SW480 (cell line): ENCODE measurements around the gene FBLN2.
"Not testable (repeated sequence)": the region's sequence is repeated elsewhere in the genome, so short reads cannot be mapped to it uniquely, and the experiment has no call there.

ENCODE experiments used
- DNase-seq: peaks from one replicate; pipeline ENCODE4 v3.0.0-alpha.2; 2016; ENCODE audit warnings: low spot score

FBLN2 gene

DNA sequence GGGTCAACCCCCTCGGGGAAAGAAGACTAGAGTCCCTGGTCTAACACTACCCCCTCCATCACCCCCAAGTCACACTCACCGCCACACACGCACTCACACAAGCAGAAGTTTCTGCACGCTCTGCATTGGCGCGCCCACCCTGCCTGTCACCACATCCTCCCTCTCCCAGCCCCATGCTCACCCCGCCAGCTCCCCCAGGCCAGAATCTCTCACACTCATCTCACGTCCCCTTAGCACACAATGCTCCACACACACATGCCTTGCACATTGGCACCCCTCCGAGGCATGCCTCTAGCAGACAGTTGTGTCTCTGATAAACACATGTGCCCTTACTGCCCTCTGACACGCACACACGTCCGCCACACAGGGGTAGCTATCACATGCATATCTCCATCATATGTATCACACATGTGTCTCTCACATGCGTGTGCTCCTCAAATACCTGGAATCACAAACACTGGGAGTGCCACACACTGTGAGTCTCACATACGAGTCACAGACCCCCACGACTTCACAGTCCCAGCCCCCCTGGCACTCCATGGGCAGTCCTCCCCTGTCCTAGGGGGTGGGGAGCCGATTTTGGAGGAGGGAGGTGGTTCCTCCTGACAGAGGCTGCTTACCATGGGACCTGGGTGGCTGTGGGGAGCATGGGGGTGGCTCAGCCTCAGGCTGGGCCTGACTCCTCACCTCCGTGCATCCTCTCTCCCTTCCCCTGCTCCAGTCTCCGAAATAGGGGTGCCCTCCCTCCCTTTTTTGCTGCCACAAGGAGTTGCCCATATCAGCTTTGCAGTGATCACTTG lies 898 bp downstream of the FBLN2 start:
- no peak for DNase-seq

DNA sequence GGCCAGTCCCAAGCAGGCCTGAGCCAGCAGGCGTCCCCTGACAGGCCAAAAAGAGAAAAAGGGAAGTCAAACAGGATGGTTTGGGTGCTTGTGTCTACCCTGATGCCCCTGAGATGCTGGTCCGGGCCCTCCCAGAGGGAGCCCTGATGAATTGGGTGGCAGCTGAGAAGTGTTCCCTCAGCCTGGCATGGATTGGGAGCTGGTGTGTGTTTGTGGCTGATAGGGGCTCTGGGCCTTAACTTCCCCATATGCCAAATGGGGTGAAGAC lies 1.4 kb downstream of the FBLN2 start:
- no peak for DNase-seq

GRCh38 chr3:13550791-13551360 lies 2.0 kb downstream of the FBLN2 start:
- DNase-seq, result no peak

DNA sequence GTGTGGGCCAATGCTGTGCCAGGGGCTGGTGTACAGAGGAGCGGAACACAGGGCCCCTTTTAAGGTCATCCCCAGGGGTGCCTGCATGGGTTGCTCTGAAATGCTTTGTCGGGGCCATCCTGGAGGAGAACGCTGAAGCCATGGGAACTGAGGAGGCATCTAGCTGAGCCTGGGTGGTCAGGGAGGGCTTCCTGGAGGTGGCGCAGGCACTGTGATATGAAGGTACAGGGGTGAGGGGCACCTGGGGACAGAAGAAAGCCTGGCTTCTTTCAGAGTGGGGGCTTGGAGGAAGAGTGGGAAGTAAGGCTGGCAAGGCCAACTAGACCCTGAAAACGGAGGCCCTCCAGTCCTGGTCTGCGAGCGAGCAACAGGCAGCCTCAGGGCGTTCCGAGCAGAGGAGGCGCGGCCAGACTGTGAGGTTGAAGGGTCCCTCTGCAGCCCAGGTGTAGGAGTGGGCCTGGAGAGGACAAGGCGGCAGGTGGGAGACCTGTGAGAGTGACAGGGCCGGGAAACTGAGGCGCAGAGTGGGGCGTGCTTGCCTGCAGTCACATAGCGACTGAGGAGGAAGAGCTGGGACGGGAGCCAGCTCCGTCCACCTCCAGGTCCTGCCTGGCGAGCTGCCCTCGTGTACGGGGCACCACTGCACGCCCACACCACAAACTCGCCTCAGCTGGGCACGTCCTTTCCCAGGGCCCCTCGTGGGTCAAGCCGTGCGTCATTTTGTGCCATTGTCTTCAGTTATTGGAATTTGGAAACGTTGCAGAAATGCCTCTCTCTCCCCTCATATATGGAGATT lies 4.1 kb downstream of the FBLN2 start:
- DNase-seq, result no peak

- DNase-seq, result no peak
Measured at GRCh38 chr3:13553686-13554085, 4.8 kb downstream of the FBLN2 start.

GRCh38 chr3:13555753-13556152 lies 6.8 kb downstream of the FBLN2 start:
- no peak for DNase-seq

DNA sequence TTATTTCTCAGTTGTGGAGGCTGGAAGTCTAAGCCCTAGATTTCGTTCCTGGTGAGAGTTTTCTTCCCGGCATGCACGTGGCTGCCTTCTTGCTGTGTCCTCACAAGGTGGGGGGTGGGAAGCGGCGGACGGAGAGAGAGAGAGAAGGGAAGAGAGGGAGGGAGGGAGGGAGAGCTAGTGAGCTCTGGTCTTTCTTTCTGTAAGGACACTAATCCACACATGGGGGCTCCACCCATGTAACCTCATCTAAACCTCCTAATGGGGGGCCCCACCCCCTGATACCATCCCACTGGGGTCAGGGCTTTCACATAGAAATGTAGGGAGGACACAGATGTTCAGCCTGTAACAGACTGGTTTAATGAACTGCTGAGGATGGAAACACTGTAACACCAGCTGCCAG lies 7.3 kb downstream of the FBLN2 start:
- no peak for DNase-seq

DNA sequence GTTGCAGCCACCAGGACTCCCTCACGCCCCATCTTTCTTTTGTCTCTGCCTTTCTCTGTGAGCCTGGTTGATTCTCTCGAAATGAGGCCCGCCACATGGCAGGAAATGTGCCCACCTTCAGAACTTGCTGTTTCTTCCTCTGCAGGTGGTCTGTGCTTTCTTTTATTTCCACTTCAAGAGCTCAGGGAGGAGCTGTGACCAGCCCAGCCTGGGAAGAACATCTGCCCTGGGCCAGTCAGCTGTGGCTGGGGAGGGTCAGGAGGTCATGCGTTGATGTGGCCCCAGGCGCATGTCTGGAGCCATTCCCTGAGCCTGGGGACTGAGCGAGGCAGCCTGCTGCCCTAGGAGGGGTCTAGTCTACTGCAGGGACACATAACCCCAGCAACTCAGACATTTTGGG lies 8.0 kb downstream of the FBLN2 start:
- DNase-seq, result no peak

DNA sequence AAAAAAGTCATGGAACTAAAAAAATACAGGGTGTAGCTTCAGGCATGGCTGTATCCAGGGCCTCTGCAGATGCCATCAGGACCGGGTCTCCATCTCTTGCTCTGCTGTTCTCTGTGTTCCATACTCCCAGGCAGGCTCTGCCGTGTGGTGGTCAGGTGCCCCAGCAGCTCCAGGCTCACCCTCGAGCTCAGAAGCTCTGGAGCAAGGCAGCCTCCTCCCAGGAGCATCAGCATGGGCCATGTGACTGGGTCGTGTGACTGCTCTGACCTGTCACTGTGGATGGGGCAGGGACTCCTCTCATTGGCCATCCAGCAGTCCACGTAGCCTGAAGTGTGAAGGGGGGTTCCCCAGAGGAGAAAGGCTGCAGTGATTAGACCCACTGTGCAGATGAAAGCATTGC lies 8.5 kb downstream of the FBLN2 start:
- DNase-seq, result no peak

GRCh38 chr3:13557926-13558325 lies 9.0 kb downstream of the FBLN2 start:
- no peak for DNase-seq

- DNase-seq, result no peak
Measured at GRCh38 chr3:13558651-13559050, 9.7 kb downstream of the FBLN2 start.

DNA sequence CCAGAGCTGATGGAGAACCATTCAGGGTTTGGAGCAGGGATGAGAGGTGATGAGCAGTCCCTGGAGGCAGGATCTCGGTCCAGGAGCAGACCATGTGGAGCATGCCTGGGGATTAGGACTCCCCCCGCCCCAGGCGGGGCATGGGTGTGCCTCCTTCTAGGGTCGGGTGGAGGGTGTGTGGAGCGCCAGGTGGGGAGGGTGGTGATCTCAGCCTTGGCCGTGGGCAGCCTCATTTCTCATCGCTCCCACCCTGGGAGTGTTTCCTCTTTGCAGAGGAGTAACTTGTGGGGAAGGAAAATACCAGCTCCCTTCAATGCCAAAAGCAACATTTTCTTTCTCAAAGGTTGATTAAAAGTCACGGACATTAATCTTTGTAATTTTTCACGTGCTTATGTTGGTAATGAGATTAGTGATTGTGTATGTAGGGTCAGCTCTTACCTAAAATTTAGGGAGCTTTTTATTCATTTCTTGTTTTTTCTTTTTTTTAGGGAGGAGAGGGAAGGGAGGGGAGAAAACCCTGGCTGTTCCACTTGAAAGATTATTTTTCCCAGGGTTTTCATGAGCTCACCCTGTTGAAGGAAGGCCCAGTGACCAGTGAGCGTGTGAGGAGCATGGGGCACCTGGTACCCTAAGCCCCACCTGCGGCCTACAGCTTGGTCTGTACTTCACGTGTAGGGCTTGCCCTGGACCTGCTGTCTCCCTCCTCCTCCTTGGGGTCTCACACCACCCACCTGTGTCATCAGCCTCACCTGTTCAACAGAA lies 11.0 kb downstream of the FBLN2 start:
- no peak for DNase-seq

DNA sequence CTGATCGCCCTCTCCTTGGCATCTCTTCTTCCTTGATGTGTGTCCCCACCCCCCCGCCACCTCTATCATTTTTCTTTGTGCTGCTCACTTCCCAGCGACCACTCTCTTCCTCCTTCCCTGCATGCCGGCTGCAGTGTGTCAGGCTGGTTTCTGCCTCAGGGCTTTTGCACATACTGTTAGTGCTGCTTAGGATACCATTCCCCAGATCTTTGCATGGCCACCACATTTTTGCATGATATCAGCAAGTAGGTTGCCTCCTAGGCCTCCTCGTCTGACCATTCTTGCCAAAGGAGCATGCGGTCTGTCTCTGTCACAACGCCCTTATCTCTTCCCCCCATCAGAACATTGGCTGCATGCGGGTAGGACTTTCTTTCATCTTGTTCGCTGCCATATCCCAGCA lies 12.5 kb downstream of the FBLN2 start:
- no peak for DNase-seq

DNA sequence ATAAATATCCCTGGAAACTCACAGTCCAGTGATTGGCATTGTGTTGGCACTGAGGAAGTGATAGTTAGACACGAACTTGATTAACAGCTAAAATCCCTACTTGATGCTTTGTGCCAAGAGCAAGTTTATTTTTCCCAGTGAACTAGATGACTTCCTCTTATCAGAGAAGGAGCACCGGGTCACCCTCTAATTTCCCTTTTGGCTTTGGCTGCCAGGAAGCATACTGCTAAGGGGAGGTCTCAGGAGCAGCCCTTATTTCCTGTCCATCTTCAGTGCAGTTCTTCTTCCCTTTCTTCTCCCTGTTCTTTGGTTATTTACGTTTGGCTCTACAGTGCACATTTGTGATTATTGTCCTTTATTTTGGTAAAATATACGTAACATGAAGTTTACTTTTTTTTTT lies 13.0 kb downstream of the FBLN2 start:
- no peak for DNase-seq

DNA sequence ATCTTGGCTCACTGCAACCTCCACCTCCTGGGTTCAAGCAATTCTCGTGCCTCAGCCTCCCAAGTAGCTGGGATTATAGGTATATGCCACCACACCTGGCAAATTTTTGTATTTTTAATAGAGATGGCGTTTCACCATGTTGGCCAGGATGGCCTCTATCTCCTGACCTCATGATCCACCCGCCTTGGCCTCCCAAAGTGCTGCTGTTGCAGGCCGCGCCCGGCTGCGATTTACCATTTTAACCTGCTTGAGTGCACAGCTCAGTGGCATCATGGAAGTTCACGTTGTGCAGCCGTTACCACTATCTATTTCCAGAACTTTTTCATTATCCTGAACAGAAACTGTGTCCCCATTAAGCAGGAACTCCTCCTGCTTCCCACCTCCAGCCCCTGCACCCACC lies 13.5 kb downstream of the FBLN2 start:
- not testable (repeated sequence) for DNase-seq

- DNase-seq, result no peak
Measured at GRCh38 chr3:13563321-13563720, 14.4 kb downstream of the FBLN2 start.

- no peak for DNase-seq
Measured at GRCh38 chr3:13563911-13564310, 15.0 kb downstream of the FBLN2 start.

- peak; percentile 33 for DNase-seq
Measured at GRCh38 chr3:13564751-13565560, 16.0 kb downstream of the FBLN2 start.

- no peak for DNase-seq
Measured at GRCh38 chr3:13565581-13566452, 16.9 kb downstream of the FBLN2 start.

GRCh38 chr3:13566453-13566748 lies 17.5 kb downstream of the FBLN2 start:
- DNase-seq, result no peak

GRCh38 chr3:13566769-13567310 lies 17.9 kb downstream of the FBLN2 start:
- DNase-seq, result no peak
